Calu3 (cell line): Measurements from ENCODE around the gene GDPD2. TPM values are rescaled to one million over a fixed set of nuclear protein-coding genes. Genes with fewer than 3 reads are reported as not detected.

Source experiments
- BruUV-seq: library from RNA; stranded (reverse); fragments of 400-500 nt; replicated peaks from 2 replicates; lab custom pipeline; 2021; lab: Mats Ljungman, UMichigan
- CTCF ChIA-PET: fragments of 300-600 bp; sonication (Branson Sonifier 250); formaldehyde crosslinking; loops from one replicate; lab custom pipeline; 2022; ENCODE audit warnings: antibody characterized with exemption; lab: Charles Lee
- DNase-seq: peaks from one replicate; pipeline ENCODE4 v3.0.0; 2022
- H3K27ac Mint-ChIP-seq: one replicate; pipeline ENCODE4 v1.8.0; 2022; ENCODE audit warnings: mixed read lengths; ENCODE audit not compliant: unreplicated experiment
- H3K27me3 Mint-ChIP-seq: one replicate; pipeline ENCODE4 v1.8.0; 2022; ENCODE audit warnings: mixed read lengths; ENCODE audit not compliant: unreplicated experiment
- H3K36me3 Mint-ChIP-seq: one replicate; pipeline ENCODE4 v1.8.0; 2022; ENCODE audit warnings: mild to moderate bottlenecking, moderate library complexity, mixed read lengths; ENCODE audit not compliant: insufficient read depth, unreplicated experiment
- H3K4me1 Mint-ChIP-seq: one replicate; pipeline ENCODE4 v1.8.0; 2022; ENCODE audit warnings: mild to moderate bottlenecking, low read depth, mixed read lengths; ENCODE audit not compliant: unreplicated experiment
- H3K4me3 Mint-ChIP-seq: one replicate; pipeline ENCODE4 v1.8.0; 2022; ENCODE audit warnings: mild to moderate bottlenecking, low read depth, moderate library complexity, mixed read lengths; ENCODE audit not compliant: unreplicated experiment
- H3K9me3 Mint-ChIP-seq: one replicate; pipeline ENCODE4 v1.8.0; 2022; ENCODE audit warnings: low read depth, mixed read lengths; ENCODE audit not compliant: unreplicated experiment
- intact Hi-C: fragments of 100-400 bp; cut with micrococcal nuclease; formaldehyde crosslinking; loops from one replicate; pipeline ENCODE4 v1.10.0; 2022; ENCODE audit not compliant: unreplicated experiment
- total RNA-seq: library from RNA; stranded (reverse); gene quantifications from 2 replicates; pipeline ENCODE4 v1.2.3, GENCODE V29; 2022
- TF ChIP-seq, protein P1 (sequence below): fragments of 200-600 bp; IDR thresholded peaks from one replicate; pipeline ENCODE4 v1.8.0; 2022; ENCODE audit warnings: antibody characterized with exemption; ENCODE audit not compliant: unreplicated experiment

The GDPD2 gene
- total RNA-seq, 1 experiment from 2014 or later: not detected

DNA sequence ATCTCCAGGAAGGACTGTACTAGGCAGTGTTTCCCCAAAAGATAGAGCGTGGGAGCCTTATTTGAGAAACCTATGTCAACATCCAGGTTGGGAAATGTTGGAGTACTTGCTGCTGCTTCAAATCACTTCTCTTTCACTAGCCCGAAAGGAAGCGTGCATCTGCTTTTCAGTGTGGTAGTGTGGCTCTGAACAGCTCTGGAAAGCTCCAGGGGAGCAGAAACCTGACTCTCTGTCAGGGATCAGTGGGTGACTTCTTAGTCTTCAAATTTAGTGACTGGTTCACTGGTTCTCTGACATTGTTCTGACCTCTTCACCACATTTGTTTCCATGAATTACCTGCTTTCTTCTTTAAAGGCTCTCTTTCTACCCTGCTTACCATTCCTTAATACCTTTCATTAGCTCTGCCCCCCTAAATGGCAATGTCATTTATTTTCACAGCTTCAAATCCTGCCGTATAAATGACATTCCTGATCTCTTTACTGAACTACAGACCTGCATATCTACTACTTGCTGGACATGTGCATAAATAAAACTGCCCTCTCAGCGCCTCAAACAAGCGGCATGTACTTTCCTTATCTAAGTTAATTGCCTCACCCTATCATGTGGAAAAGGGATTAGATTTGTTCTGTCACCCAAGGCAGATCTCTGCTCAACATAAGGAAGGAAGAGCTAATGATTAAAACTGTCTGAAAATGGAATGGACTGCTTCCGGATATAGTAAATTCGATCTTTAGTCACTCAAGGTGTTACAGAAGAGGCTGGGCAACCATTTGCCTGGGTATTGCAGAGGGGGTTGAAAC lies 58.6 kb downstream of the GDPD2 start:
- BruUV-seq: no TSS peak
- TF ChIP-seq, protein P1, sequence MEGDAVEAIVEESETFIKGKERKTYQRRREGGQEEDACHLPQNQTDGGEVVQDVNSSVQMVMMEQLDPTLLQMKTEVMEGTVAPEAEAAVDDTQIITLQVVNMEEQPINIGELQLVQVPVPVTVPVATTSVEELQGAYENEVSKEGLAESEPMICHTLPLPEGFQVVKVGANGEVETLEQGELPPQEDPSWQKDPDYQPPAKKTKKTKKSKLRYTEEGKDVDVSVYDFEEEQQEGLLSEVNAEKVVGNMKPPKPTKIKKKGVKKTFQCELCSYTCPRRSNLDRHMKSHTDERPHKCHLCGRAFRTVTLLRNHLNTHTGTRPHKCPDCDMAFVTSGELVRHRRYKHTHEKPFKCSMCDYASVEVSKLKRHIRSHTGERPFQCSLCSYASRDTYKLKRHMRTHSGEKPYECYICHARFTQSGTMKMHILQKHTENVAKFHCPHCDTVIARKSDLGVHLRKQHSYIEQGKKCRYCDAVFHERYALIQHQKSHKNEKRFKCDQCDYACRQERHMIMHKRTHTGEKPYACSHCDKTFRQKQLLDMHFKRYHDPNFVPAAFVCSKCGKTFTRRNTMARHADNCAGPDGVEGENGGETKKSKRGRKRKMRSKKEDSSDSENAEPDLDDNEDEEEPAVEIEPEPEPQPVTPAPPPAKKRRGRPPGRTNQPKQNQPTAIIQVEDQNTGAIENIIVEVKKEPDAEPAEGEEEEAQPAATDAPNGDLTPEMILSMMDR: no peak
- H3K9me3 Mint-ChIP-seq: no peaks in the 10 kb centered on the region
- no peaks in the 10 kb centered on the region for H3K27me3 Mint-ChIP-seq
- H3K27ac Mint-ChIP-seq: peak overlapping the region; percentile 67
- peaks cover 67% of the 10 kb centered on the region for H3K4me1 Mint-ChIP-seq
- no peak for DNase-seq
- CTCF ChIA-PET: no interaction called here
- peak overlapping the region; percentile 13 for H3K4me3 Mint-ChIP-seq
- H3K36me3 Mint-ChIP-seq: peaks cover 40% of the 10 kb centered on the region
- intact Hi-C loops: loop anchor here (5.0 kb wide), 1 partner anchor 49 kb away; no protein-coding TSS in a partner anchor

DNA sequence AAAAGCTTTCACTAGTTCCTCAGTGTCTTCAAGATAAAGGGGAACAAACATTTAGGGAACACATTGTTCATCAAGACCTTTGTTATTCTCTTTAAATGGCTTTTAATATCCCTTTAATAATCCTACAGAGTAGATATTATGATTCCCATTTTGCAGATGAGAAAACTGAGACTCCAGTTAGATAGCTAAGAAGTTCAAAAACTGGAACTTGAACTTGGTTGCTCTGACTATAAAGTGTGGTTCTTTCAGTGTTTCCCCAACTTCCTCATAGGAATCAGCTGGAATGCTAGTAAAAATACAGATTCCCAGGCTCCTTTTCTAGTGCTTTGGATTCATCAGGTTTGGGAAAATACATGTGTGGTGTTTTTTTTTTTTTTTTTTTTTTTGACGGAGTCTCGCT lies 59.2 kb downstream of the GDPD2 start:
- H3K4me1 Mint-ChIP-seq: peaks cover 67% of the 10 kb centered on the region

More for the DNA sequence above, 59.2 kb downstream of the GDPD2 start:
- H3K27me3 Mint-ChIP-seq: no peaks in the 10 kb centered on the region
- no peak for DNase-seq
- CTCF ChIA-PET: no interaction called here
- intact Hi-C loops: loop anchor here (5.0 kb wide), 1 partner anchor 50 kb away; no protein-coding TSS in a partner anchor
- no TSS peak for BruUV-seq
- TF ChIP-seq, protein P1: no peak
- peak overlapping the region; percentile 67 for H3K27ac Mint-ChIP-seq
- no peaks in the 10 kb centered on the region for H3K9me3 Mint-ChIP-seq
- H3K36me3 Mint-ChIP-seq: peaks cover 34% of the 10 kb centered on the region
- H3K4me3 Mint-ChIP-seq: peak overlapping the region; percentile 13

Other genes with a start within 250 kb of the GDPD2 start
- not detected in 2 replicates for gene DGAT2L6, start 245.8 kb upstream of the GDPD2 start, total RNA-seq
- not detected in 2 replicates for gene AWAT1, start 188.7 kb upstream of the GDPD2 start, total RNA-seq
- 0.32 TPM in 1 of 2 replicates, not detected in the other for gene P2RY4, start 163.1 kb upstream of the GDPD2 start, total RNA-seq
- gene ARR3, start 155.0 kb upstream of the GDPD2 start, total RNA-seq: not detected in 2 replicates
- not detected in 2 replicates for gene RAB41, start 141.1 kb upstream of the GDPD2 start, total RNA-seq
- 63.4 and 73.0 TPM in 2 replicates for gene PDZD11, start 133.4 kb upstream of the GDPD2 start, total RNA-seq
- gene KIF4A, start 133.2 kb upstream of the GDPD2 start, total RNA-seq: 25.9 and 30.9 TPM in 2 replicates
- 55.8 and 62.5 TPM in 2 replicates for gene DLG3, start 21.5 kb downstream of the GDPD2 start, total RNA-seq